NCI-H1417 treated with DMSO at 0.1 percent for 48 hours (cell line): Measurements from ENCODE around the gene SH3BP2.

Experiments
- DNase-seq: peaks from one replicate; lab custom pipeline; 2025; lab: John Stamatoyannopoulos, UW

SH3BP2 gene

DNA sequence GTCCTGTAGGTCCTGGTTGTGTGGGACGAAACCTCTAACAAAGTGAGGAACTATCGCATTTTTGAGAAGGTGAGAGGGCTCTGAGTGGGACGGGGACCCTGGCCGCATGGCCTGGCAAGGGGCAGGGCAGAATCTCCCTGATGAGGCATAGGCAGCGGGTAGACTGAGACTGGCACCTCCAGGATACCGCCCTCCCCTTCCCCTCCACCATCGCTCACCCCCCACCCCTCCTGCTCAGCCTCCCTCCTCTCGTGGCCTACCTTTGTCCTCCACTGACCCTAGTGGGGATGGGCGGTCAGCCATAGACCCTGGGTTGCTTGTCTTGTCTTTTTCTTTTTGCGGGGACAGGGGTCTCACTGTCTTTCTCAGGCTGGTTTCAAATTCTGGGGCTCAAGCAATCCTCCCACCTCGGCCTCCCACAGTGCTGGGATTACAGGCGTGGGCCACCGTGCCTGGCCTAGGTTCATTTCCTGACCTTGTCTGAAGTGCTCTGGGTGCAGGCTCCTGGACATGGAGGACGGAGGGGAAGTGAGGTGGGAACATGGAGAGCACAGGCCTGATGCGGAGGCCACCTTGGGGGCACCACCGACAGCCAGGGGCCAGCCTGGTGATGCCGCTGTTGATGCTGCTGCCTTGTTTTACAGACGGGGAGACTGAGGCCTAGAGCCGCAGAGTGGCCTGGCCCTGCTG, 40.2 kb downstream of the SH3BP2 start:
- no peak for DNase-seq

DNA sequence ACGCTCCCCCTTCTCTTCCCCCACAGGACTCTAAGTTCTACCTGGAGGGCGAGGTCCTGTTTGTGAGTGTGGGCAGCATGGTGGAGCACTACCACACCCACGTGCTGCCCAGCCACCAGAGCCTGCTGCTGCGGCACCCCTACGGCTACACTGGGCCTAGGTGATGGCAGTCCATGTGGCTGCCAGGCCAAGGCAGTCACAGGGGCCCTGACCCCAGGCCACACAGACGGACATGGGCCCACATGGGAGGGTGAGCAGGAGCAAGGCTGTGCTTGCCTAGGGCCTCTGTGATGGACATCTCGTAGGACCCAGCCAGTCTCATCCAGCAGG, 40.8 kb downstream of the SH3BP2 start:
- DNase-seq: no peak

DNA sequence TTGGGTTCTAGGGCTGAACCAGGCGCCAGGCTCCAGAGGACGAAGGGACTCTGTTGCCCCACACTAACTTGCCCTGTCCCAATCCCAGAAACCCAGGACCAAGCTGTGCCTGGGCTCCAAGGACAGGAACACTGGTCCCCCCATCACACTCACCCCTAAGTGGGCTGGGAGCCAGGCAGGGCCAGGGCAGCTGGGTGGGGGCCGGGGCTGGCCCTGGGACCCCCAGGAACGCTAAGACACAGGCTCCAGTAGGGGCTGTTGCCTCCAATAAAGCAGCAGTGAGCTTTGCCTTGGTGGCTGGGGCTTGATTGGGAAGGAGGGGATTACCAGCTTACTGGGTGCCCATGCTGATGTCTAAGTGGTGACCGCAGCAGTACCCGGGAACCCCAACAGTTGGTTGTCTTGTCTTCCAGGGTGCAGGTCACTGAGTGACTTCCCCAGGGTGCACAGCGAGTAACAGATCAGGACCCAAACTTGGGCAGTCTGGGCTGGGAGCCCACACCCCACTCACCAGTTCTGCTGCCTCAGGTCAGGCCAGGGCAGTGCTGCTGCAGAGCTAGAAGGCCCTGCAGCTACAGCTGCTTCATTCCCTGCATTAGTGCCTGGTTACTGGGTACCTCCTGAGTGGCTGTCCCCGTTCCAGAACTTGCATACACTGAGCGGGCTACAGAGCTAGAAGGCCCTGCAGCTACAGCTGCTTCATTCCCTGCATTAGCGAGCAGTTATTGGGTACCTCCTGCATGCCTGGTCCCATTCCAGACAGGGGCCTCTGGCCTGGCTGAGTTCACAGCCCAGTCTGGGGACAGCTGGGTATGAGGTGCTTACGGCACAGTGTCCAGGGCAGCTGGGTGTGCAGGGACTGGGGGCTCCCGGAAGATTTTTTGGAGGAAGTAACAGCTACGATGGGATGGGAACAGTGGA, 41.4 kb downstream of the SH3BP2 start:
- DNase-seq: no peak

DNA sequence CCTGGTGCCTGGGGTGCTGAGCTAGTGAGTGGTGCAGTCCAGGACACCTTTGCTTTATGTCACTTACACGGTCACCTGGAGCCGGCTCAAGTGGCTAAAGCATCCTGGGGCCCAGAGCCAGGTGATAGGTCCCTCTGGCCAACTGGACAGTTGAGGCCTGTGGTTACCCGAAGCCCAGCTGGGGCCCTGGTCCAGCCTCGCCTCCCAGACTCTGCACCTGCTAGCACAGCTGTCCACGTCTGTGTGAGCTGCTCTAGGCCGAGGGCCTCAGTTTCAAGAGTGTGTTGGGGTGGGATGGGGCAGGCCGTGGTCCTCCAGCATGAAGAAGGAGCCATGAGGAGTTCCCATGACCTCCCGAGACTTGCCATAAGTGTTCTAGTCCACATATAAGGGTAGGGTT, 43.1 kb downstream of the SH3BP2 start:
- DNase-seq: no peak

DNA sequence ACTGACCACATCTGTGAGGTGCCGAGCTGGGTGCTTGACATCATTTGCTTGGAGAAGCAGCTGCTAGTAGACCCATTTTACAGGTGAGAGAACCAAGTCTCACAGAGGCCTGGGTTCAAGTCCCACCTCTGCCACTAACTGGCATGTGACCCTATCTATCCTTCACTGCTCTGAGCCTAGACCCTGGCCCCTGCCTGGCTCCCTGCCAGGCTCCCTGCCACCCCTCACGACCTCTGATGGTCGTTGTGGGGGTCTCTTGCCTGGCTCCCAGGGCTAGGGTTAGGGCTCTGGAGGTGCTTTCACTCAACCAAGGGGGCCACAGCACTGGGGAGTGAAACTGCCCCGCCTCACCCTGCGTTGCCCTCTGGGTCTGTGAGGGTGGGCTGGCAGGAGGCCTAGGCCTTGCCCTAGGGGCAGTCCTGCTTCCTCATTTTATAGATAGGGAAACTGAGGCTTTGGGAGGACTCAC, 43.5 kb downstream of the SH3BP2 start:
- no peak for DNase-seq

DNA sequence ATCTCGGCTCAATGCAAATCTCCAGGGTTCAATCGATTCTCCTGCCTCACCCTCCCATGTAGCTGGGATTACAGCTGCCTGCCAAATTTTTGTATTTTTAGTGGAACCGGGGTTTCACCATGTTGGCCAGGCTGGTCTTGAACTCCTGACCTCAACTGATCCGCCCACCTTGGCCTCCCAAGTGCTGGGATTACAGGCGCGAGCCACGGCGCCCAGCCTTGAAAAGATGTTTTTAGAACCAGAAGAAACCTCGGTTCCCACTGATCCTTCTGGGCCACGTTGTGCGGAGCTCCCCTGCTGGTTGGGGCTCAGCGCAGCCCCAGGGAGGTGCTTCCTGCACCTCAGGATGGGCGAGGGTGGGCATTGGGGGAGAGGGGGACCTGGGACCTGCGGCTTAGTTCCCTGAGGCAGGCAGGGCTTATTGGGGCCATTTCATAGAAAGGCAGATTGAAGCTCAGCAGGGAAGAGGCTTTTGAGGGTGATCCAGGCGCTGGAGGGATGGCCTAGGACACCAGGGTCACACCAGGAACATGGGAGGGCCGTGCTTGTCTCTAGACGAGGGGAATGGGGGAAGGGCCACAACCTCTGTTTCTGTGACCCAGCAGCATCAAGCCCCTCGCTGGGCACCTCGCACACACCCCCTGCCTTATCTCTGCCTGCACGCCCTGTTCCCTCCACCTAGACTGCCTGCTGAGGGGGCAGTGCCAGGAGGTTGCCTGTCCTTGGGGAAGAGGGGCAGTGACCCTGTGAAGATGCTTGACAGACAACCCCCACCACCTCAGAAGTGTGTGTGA, 44.4 kb downstream of the SH3BP2 start:
- DNase-seq: no peak

DNA sequence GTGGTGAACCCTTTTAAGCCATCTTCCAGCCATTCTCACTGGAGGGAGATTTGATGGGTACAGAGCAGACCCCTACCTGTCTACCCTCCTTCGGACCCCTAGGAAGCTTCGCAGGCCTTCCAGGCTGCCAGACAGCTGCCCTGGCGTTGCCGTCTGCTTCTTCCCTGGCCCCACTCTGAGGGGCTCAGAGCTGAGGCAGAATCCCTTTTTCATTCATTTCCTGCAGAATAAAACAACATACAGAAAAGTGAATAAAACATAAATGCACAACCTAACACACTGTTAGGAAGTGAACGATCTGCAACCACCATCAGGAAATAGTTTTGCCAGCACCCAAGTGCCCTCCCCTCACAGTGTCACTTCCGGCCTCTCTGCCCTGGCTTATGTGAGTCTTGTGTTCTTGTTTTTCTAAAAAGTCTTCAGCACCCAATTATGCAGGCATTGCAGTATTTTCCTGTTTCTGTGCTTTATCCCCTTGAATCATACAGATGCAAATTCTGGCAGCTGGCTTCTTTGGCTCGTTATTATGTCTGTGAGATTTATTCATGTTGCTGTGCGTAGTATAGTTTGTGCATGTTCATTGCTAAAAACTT, 45.1 kb downstream of the SH3BP2 start:
- DNase-seq: no peak

DNA sequence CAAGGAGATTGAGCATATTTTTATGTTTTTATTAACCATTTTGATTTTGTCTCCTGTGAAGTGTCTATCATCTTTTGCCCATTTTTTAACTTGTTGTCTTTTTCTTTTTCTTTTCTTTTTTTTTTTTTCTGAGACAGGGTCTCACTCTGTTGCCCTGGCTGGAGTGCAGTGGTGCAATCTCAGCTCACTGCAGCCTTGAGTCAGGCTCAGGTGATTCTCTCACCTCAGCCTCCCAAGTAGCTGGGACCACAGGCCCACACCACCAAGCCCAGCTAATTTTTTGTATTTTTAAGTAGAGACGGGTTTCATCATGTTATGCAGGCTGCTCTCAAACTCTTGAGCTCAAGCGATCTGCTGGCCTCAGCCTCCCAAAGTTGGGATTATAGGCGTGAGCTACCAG, 46.2 kb downstream of the SH3BP2 start:
- no peak for DNase-seq

DNA sequence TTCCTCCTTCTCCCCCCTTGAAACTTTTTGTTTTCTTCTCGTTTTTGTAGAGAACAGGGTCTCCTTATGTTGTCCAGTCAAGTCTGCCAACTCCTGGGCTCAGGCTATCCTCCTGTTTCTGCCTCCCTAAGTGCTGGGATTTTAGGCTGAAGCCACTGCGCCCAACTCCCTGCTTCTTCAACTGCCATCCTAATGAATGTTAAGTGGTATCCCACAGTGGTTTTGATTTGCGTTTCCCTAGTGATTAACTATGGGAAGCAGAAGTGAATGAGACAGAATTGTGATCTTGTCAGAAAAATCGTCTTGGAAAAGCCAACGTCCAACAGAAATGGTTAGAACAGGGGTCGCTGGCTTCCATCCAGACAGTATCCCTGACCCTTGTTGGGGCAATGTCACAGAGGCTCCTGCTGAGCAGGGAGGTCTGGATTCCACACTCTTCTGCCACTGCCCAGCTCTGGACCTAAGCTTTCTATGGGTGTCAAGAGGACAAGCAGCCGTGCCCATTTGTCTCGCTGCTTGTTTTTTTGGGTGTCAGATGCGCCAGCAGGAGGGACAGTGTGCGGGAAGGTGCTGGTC, 49.9 kb downstream of the SH3BP2 start:
- DNase-seq: no peak

DNA sequence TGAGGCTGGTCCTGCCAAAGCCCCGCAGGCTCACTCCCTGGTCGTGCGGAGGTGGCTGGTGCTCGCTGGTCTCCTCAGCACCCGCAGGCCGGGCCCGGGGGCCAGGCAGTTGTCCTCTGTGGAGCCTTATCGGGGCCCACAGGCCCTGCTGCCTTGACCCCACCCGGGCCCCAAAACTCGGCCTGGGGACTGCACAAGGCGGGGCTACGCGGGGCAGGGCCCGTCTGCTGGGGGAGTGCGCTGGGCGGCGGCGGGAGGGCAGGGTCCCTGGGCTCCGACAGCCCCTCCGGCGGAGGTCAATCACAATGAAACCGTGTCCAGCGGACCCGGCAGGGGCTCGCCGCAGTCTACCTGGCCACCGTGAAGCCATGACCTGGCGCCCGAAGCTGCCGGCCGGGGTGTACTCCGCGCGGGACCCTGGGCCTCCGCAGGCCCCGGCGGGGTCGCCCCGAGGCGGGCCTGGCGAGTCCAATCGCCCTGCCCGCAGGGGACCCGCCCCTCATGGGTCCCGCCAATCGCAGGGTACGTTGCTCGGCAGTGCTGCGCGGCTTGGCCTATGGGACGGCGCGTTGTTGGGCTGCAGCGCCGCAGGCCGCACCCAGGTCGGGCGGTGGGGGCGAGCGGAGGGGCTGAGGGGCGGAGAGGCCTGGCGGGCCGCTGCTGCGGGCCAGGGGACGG, 50.5 kb downstream of the SH3BP2 start, which contains the start of gene ADD1:
ADD1 (plus strand) TSS at position 582 of the 678 bp plus-strand sequence. CDS start 32,072 bp downstream, outside the sequence.
- no peak for DNase-seq

DNA sequence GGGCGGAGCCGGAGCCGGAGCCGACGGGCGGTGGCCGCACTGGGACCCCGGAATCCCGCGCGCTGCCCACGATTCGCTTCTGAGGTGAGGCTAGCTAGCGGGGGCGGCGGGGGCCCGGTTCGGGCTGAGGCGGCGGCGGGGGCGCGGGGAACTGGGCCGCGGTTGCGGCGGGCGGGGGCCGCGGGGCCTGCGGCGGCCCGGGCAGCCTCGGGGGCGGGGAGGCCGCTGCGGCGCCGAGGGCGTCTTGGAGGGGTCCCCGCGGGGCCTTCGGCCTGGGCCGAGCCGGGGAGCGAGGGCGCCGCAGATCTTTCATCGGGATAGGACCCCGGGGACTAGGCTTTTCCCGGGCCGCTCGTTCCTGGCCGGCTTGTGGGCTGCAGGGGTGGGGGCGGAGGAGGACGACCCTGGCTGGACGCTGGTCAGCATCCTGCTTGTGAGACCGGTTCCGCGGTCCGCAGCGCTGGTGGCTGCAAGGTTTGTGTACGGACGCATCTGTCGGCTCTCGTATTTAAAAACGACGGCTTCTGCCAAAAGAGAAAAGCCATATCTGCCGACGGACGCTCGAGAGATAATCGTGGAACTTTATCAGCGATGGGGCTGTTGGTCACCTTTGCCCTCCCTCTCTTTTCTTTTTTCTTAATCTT, 51.2 kb downstream of the SH3BP2 start:
- no peak for DNase-seq

DNA sequence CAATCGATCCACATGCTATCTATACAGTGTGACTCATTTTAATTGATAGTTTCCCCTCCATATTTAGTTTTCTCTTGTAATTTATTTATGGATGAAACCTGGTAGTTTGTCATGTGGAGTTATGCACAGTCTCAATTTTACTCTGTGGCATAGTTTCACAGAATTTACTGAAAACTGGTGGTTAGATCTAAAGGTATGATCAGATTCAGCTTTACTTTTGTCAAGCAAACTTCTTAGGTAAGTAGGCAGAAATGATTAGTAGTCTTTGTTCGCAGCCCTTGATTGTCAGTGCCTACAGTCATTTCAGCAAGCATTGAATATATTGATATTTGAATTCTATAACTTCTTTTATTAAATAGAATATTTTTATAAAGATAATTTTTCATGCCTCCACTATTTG, 53.3 kb downstream of the SH3BP2 start:
- no peak for DNase-seq

DNA sequence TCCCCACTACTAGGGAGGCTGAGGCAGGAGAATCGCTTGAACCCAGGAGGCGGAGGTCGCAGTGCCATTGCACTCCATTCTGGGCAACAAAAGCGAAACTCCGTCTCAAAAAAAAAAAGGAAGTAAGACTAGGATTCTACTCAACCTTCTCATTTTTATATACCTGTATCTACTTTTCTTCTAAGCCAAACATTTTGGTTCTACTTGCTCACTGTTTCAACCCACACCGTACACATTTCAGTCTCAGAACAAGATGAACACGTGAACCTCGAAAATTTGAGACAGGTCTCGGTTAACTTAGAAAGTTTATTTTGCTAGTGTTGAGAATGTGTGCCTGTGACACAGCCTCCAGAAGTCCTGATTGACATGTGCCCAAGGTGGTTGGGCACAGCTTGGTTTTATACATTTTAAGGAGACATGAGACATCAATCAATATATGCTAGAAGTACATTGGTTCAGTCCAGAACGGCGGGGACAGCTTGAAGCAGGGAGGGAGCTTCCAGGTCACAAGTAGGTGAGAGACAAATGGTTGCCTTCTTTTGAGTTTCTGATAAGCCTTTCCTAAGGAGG, 54.5 kb downstream of the SH3BP2 start:
- DNase-seq: no peak

DNA sequence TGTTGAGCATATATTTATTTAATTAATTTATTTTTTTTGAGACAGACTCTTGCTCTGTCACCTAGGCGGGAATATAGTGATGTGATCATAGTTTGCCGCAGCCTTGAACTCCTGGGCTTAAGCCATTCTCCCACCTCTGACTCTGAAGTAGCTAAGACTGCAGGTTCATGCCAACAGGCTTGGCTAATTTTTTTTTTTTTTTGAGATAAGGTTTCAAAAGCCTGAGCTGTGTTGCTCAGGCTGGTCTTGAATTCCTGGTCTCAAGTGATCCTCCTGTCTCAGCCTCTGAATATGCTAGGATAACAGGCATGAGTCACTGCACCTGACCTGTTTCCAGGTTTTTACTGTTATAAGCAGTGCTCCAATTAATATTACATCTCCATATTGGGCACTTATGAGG, 55.6 kb downstream of the SH3BP2 start:
- no peak for DNase-seq

DNA sequence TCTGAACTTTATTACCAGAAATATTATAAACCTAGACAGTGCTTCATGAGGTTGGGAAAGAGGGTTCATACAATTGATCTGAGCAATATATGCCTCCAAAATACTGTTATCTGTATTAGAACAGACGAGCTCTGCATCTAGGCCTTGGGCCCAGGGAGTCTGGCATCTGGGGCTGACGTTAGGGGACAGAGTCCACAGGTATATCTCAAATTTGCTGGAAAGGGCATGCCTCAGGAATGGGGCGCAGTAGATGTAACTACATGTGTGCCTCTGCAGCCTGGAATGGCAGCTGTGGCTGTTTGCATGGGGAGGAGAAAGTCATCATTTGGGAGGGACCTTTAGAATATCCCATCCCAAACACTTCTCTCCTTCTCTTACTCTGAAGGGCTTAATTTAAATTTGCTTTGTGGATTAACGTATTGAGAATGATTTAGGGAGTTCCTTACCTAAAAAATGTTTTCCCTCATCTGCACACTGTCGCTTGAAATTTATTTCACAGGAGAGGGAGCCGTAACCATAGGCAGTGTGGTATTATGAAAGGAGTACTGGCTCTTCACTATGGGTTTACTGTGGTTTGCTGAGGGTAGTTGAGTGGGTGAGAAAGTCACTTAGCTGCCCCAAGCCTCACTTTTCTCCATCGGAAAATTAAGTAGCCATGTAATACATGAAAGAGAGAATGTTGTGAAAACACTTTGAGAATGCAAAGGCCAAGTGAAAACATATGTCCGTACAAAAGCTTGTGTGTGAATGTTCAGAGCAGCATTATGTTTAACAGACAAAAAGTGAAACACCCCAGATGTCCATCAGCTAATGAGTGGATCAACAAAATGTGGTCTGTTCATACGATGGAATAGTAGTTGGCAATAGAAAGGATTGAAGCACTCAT, 56.6 kb downstream of the SH3BP2 start:
- no peak for DNase-seq

DNA sequence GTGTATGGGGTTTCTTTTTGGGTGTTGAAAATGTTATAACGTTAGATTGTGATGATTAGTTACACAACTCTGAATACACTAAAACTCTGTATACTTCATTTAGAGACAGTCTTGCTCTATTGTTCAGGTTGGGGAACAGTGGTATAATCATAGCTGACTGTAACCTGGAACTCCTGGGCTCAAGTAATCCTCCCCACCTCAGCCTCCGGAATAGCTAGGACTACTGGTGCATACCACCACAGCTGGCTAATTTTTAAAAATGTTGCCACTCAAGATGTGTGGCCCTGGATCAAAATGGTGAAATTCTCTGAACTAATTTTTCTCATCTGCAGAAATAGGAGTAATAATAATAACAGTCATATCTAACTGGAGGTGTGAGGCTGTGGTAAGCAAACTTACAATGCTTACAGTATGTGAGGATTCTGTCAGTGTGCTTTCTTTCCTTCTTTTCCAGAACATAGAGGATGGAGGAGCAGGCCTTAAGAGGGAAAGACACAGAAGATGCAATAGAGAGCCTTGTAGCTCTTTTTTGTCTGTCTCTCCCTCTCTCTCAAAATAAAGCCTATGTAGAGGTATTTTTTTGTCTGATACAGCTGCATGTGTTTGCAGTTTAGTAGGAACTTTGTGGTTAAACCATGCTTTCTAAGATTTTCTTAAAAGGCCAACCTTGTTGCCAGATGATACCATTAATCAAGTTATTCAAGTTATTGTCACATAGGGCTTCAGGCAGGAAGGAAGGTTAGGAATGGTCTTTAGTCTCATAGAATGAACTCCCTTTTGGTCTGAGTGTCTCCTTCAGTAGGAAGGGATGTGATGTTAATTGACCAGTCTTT, 58.3 kb downstream of the SH3BP2 start:
- DNase-seq: no peak

DNA sequence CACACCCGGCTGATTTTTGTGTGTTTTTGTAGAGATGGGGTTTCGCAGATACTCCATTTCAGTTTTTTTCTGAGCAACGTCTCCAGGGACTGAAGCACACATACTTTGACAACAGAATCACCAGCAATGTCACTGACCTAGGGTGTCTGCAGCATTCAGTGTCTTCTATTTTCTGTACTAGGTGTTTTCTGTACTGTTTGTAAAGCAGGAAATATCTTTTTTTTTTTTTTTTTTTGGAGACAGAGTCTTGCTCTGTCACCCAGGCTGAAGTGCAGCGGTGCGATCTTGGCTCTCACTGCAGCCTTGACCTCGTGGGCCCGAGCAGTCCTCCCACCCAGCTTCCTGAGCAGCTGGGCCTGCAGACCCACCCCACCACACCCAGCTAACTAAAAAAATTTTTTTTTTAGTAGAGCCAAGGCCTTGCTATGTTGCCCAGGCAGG, 59.6 kb downstream of the SH3BP2 start:
- no peak for DNase-seq

DNA sequence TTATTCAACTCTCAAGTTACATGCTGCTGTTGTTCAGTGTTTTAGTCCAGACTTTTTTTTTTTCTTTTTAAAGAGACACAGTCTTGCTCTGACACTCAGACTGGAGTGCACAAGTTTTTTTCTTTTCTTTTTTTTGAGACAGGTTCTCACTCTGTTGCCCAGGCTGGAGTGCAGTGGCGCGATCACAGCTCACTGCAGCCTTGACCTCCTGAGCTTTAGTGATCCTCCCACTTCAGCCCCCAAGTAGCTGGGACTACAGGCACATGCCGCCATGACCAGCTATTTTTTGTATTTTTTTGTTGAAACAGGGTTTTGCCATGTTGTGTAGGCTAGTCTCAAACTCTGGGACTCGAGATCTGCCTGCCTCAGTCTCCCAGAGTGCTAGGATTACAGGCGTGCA, 62.7 kb downstream of the SH3BP2 start:
- DNase-seq: no peak
